Astrocyte of the cerebellum (primary cell): ENCODE data around the gene IL1F10.

Experiments
- DNase-seq: peaks from one replicate; pipeline ENCODE4 v3.0.0-alpha.2; 2011; ENCODE audit warnings: low read depth
- H3K4me3 ChIP-seq: 2 replicates; pipeline ENCODE4 v1.5.1; 2011; ENCODE audit warnings: mild to moderate bottlenecking, low read depth, low read length, moderate library complexity
- in situ Hi-C: cut with HindIII; loops from 2 replicates; pipeline ENCODE4 v1.10.0; 2017; ENCODE audit warnings: low sequenced_read_pairs
- TF ChIP-seq, protein P1 (sequence below): IDR thresholded peaks from 2 replicates; pipeline ENCODE4 v1.5.1; 2012; ENCODE audit warnings: low read length, low read depth, moderate library complexity, mild to moderate bottlenecking; ENCODE audit errors: missing control alignments

The IL1F10 gene

GRCh38 chr2:113112871-113113270 lies 45.1 kb downstream of the IL1F10 start:
- in situ Hi-C loops = no loop called here

GRCh38 chr2:113113807-113114206 lies 46.0 kb downstream of the IL1F10 start:
- DNase-seq = no peak
- H3K4me3 ChIP-seq = no peak overlapping the region
- in situ Hi-C loops = no loop called here
- TF ChIP-seq, protein P1, sequence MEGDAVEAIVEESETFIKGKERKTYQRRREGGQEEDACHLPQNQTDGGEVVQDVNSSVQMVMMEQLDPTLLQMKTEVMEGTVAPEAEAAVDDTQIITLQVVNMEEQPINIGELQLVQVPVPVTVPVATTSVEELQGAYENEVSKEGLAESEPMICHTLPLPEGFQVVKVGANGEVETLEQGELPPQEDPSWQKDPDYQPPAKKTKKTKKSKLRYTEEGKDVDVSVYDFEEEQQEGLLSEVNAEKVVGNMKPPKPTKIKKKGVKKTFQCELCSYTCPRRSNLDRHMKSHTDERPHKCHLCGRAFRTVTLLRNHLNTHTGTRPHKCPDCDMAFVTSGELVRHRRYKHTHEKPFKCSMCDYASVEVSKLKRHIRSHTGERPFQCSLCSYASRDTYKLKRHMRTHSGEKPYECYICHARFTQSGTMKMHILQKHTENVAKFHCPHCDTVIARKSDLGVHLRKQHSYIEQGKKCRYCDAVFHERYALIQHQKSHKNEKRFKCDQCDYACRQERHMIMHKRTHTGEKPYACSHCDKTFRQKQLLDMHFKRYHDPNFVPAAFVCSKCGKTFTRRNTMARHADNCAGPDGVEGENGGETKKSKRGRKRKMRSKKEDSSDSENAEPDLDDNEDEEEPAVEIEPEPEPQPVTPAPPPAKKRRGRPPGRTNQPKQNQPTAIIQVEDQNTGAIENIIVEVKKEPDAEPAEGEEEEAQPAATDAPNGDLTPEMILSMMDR = no peak

More at GRCh38 chr2:113112871-113113270, 45.1 kb downstream of the IL1F10 start:
- TF ChIP-seq, protein P1 = no peak
- H3K4me3 ChIP-seq = no peak overlapping the region
- no peak for DNase-seq

DNA sequence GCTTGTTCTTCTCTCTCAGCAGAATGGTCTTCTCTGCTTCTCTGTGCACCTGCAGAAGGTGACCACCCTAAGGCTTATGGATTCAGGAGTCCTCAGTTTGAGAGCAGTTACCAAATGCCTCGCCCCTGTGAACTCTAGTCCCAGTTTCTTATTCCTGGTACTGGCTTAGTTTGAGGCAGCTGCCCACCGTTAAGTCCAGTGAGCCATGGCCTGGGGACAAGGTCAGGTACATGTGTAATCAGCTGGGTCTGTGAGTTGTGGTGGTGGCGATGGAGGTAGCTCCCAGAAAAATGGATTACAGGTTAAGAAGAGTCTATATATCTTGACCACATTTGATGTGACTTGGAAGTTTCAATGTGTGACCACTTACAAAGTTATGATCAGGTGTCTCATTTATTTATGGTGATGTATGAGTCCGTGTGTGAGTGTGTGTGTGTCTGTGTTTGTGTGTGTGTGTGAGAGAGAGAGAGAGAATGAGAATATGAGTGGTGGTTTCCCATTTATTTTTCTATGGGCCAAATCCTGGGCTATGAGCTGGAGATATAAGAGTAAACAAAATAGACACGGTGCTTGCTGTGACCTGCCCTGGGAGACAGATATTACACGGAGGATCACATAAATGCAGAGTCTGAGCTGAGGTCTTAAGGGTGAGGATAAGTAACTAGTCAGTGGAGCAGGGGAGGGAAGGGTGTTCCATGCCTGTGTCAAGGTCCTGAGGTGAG lies 46.6 kb downstream of the IL1F10 start:
- no peak for DNase-seq
- TF ChIP-seq, protein P1 = no peak
- in situ Hi-C loops = no loop called here
- H3K4me3 ChIP-seq = no peak overlapping the region

DNA sequence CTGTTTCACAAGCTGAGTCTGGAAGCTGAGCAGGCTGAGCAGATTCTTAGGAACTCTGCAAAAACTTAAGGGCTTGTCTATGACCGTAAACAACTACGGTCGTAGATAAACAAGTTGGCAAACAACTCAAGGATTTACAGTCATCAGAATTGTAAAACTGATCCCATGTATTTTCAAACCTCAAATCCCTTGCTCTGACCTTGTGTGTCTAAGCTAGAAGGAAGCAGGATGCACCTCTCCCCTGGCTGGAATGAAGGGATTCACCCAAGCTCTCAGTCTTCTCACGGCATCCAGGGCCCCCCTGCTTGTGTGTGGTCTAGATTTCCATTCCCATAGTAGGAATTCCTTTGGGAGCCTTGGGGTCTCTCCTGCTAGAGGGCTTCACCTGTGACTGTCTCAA lies 47.2 kb downstream of the IL1F10 start:
- in situ Hi-C loops = no loop called here
- no peak overlapping the region for H3K4me3 ChIP-seq
- TF ChIP-seq, protein P1 = no peak
- no peak for DNase-seq

DNA sequence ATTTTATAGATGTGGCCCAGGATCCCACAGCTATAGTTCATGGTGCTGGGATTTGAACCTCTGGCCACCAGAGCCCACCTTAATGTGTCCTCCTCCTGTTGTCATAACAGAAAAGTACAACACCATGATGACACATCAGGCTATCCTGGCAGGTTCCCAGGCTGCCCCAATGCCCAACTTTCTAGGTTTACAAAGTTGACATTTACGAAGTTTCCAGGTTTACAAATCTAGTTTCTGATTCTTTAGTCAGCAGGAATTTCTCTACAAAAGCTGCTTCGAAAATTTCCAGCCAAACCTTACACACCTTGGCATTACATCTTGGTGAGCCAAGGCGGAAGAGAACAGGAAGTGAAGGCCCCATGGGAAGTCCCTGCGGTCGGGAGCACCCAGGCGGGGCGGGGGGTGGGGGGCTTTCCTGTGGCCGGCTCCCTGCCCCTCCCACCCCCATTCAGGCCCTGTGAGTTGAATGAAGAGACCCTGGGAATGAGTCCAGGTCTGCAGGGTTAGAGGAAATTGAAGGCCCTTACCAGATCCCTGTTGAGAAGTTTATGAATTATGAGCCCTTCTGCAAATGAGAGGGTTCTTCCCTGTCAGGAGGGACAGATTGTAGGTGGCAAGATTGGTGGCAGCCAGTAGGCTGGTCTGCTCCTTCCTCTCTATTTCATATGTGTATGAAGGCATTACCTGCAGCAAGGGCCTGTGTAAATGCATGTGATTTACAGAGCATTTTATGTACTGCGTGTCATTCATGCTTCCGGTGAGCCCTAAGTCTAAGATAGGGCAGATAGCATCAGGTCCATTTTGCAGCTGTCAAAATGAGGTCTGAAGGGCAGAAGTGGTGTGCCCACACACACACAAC lies 48.6 kb downstream of the IL1F10 start:
- TF ChIP-seq, protein P1 = no peak
- DNase-seq = no peak
- no peak overlapping the region for H3K4me3 ChIP-seq
- in situ Hi-C loops = no loop called here

DNA sequence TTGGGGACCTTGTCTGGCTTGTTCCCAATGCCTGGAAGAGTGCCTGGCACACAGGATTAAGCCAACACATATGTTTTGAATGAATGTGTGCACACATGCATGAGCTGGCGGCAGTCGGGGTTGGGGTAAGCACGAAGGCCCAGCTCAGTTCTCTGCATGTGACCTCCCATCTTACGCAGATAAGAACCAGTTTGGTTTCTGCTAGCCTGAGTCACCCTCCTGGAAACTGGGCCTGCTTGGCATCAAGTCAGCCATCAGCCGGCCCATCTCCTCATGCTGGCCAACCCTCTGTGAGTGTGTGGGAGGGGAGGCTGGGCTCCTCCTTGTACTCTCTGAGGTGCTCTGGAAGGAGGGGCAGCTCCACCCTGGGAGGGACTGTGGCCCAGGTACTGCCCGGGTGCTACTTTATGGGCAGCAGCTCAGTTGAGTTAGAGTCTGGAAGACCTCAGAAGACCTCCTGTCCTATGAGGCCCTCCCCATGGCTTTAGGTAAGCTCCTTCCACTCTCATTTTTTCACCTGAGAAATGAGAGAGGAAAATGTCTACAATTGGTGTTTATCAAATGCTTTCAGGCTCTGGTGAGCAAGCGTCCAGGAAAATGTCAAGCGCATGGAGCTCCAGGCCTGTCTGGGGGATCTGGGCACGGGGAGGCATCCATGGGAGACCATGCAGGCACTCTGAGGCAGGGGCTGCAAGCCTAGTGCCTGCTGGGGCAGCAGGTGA lies 49.9 kb downstream of the IL1F10 start:
- DNase-seq = peak; percentile 86
- TF ChIP-seq, protein P1 = no peak

More for the DNA sequence above, 49.9 kb downstream of the IL1F10 start:
- in situ Hi-C loops = no loop called here
- no peak overlapping the region for H3K4me3 ChIP-seq
